HG02588 (cell line): Measurements from ENCODE around the gene B3GNT9.

Experiments
- ATAC-seq: cut with Tn5 transposase; IDR thresholded peaks from one replicate; pipeline ENCODE4 v1.9.1; 2021; ENCODE audit warnings: mild to moderate bottlenecking, moderate library complexity; ENCODE audit not compliant: unreplicated experiment

B3GNT9 gene

DNA sequence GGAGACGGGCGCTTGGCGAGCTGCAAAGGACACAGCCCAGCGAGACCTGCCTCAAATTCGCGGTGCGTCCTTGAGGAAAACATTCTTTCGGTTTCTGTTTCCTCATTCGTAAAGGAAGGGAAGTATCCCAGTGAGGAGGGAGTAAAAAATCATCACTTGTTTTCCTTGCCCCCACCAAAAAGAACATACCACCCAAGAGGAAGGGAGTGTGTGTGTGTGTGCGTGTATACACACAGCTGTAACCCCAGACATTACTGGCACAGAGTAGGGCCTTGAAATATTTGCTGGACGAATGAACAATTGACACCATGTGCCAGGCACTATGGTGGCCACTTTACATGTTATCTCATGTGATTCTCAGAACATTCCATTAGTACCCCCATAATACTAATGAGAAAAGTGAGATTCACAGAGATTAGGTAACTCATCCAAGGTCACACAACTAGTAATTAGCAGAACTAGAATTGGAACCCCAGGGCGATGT is 34.9 kb upstream of the B3GNT9 start:
- ATAC-seq = no peak

DNA sequence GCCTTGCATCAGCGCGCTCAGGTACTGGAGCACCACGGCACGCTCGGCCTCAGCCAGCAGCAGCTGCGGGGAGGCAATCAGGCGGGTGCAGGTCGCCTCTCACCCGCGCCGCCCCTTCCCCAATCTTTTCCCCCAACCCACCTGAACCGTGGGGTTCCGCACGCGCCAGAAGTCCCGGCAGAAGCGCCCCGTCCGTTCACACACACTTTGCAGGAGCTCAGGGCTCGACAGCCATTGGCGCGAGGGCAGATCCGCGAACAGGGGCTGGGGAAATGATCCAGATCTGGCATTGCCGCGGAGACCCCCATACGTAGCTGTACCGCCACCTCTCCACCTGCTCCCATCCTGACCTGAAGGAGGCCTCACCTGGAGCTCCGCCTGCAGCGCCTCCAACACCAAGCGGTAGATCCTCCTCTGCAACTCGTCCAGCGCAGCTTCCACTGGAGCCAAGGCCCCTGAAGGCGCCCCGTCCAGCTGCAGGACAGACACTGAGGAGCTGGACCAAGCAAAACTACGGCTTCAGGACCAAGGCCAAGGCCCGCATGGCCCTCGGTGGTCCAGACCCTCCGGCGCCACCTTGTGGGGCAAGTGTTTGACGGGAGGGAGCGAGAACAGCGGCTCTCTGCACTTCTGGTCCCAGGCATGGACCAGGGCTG is 34.3 kb upstream of the B3GNT9 start:
- ATAC-seq = no peak

DNA sequence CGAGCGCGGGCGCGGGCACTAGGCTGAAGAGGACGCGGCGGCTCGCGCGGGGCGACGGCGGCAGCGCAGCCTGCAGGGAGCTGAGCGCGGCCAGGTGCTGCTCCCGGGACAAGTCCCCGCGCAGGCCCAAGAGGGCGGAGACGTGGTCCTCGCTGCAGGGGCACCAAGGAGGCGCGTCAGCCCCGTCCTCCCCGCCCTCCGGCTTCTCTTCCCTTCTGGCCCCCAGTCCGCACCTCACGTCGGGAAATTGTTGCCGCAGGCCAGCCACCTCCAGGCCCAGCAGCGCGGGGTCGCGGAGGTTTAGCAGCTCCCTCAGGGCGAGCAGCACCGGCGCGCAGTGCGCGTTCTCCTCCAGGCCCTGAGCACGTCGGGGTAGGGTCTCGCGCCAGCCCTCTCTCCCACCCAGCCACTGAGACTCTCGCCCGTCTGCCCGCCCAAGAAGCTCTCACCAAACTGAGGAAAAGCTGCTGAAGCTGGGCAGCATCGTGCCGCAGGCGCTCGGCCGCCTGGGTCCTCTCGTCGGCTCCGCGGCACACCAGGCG is 33.7 kb upstream of the B3GNT9 start:
- peak; percentile 4 for ATAC-seq

DNA sequence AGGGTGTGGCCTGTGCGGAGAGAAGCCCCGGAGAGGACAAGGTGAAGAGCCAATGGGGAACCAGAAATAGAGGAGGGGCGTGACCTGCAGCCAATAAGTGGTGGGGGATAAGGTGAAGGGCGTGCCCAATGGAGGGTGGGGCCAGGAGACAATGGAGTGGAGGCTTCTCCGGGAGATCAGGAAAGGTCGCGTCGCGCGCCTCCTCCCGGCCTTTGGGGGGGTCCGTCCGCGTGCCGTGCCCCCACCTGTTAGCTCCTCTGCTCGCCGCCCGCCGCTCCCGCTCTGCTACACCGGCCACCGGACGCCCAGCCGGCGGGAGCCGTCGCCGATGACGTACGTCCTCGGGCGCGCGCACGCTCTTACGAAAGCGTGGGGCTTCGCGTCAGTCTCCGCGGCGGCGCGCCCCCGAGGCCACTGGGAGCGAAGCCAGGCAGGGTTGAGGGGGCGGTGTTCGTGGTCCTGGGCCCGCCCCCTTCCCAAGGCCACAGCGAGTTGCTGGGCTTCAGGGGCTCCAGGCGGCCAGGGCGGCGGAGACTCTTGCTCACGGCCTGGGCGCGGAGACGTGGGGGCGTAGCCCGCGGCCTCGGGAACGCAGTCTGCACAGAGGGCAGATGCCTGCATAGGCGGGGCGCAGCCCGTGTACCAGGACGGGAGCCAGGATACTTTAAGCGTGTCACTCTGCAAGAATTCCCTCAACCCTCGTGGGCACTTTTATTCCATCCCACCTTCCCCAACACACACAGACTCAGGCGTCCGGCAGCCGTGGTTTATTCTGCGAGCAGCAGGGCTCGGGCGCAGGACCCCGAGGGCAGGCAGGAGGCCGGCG is 33.0 kb upstream of the B3GNT9 start, which contains the start of gene MATCAP1:
Gene MATCAP1 (minus strand): TSS at position 337 of the 826 bp plus-strand sequence. CDS start 3,353 bp downstream, outside the sequence.
- peak; percentile 90 for ATAC-seq

DNA sequence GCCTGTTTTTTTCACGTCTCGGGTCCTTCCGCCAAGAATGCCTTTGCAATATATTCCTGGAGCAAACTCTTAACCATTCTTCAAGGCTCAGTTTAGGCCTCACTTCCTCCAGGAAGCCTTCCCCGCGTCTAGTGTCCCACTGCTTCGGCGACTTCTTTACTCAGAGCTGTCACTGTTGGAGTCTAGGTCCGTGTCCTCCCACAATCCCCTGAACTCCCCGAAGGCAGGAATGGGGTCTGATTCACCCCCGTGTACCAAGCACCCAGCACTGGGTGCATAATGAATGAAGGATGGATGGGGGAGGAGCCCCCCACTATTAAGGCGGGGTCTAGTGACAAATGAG is 32.5 kb upstream of the B3GNT9 start:
- ATAC-seq = no peak

DNA sequence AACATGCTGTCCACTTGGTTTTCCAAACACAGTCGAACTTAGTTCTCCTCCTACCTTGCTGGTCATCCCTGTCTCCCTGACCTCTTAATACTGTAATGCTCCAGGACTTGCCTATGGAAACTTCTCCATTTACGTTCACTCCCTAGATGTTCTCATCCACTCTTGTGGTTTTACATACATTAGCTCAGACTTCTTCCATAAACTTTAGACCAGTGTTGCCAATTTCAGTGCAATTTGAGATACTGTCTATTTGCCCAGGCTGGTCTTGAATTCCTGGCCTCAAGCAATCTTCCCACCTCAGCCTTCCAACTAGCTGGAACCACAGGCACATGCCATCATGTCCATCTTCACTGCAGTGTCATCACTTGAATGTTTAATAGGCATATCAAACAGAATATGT is 31.5 kb upstream of the B3GNT9 start:
- ATAC-seq = no peak

DNA sequence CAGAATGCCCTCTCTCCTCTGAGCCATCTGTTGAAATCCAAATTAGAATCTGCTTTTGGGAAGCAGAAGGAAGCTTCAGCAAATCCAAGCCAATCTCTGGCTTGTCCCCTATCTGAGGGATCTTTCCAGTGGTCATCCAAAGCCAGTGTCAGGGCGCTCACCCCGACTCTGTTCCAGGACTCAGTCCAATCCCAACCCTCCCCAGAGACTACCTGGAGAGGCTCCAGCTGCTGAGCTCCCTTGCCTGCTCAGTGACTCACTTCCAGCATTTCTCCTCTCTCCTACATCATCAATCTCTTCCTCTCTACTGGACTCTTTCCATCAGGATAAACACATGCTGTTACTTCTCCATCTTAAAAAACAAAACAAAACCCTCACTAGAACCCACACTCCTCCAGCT is 30.5 kb upstream of the B3GNT9 start:
- ATAC-seq = no peak

DNA sequence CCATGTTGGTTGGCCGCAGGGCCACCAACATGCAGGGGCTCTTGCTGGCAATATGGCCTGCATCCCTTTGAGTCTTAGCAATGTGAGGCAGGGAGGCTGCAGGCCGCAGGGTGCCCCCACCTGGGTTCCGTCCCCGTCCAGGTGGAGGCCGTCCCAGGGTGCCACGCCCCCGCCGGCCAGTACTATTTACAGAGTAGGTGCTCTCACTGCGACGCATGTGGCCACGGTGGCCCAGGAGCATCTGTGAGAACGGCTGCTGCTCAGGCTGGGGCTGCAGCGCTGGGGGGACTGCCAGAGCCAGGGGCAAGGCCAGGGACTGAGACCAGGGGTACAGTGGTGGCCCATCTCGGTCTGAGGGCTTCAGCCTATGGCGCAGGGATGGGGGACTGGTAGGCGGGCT is 29.4 kb upstream of the B3GNT9 start:
- ATAC-seq = no peak

DNA sequence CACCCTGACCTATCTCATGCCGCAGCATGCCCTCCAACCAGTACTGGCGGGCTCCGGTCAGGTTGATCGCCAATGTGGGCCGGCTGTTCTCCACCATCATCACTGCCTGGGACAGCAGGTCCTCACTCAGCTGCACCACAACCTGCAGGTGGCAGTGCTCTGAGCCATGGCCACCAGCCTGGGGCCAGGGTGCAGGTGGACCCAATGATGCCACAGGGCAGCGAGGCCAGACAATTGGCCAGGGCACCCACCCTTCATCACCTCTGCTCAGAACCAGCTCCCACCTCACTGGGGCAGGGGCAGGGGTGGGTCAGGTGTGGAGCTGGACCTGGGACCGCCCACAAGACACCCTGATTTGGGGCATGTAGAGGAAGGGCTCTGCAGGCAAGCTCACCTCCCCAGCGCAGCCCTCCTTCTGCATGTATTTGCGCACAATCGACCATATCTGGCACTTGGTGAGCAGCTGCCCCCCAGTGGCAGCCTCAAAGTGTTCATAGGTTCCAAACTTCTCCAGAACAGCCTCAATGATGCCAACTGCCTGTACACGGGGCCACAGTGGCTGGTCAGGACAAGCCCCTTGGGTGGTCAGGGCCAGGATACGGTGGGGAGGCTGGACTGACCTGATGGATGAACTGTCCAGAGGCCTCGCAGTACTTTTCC is 28.8 kb upstream of the B3GNT9 start:
- no peak for ATAC-seq

DNA sequence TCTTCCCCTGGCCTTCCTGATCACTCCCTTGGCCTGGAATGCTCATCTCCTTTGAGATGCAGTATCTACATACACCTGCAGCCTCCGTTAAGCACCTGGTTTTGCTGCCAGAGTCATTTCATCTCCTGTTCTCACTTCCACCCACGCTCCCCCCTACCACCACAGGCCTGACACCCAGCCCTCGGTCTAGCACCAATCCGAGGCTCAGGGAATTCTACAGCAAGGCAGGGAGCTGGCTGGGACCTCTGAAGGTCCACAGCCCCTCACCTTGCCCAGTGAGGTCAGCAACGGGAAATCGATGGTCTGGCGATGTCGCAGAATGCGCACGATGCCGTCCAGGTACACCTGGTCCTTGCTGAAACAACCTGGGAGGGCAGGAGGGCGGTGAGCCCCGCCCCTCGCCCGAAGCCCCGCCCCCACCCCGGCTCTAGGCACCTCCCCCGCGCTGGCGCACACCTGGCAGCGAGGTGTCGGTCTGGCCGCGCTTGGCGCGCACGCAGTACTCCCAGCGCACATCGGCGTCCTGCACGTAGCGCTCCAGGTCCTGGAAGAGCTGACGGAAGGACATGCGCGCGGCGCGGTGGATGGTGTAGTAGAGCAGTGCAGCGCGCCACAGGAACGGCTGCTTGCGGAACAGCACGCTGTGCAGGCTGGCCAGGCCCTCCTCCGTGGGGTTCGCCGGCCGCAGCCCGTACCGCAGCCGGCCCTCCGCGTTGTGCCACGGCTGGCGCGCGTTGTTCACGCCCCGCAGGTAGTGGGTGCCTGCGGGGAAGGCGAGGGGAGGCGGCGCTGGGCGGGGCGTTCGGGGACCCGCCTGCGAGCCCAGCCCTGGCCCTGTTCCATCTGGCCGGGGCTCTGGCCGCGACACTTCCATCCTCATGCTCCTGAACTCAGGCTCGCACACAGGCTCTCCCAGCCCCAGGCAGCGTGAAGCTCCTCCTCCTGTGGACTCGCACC is 27.2 kb upstream of the B3GNT9 start:
- ATAC-seq = no peak

DNA sequence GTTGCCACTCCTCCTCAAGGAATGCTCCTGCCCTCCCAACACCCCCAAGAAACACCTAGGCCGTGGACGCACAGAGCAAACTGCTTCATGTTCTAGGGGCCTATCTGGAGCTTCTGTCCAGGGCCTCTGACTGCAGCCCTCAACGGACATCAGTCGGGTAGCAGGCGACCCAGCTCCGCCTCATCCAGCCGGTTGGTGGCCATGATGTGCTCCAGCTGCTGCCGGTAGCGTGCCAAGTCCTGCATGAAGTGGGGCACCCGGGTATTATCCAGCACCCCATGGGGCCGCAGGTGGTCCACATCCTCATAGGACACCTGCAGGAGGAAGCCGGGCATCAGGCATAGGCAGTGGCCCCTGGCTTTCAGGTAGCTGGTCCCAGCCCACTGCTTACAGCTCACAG is 25.9 kb upstream of the B3GNT9 start:
- no peak for ATAC-seq

DNA sequence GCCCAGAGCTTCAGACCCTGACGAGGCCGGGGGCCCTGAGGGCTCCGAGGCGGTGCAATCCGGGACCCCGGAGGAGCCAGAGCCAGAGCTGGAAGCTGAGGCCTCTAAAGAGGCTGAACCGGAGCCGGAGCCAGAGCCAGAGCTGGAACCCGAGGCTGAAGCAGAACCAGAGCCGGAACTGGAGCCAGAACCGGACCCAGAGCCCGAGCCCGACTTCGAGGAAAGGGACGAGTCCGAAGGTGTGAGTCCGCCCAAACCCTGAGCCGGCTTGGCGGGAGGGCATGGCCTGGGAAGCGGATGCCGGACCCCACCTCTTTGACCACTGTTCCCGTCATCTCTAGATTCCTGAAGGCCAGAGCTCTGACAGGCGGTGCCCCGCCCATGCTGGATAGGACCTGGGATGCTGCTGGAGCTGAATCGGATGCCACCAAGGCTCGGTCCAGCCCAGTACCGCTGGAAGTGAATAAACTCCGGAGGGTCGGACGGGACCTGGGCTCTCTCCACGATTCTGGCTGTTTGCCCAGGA is 24.0 kb upstream of the B3GNT9 start:
- ATAC-seq = no peak

DNA sequence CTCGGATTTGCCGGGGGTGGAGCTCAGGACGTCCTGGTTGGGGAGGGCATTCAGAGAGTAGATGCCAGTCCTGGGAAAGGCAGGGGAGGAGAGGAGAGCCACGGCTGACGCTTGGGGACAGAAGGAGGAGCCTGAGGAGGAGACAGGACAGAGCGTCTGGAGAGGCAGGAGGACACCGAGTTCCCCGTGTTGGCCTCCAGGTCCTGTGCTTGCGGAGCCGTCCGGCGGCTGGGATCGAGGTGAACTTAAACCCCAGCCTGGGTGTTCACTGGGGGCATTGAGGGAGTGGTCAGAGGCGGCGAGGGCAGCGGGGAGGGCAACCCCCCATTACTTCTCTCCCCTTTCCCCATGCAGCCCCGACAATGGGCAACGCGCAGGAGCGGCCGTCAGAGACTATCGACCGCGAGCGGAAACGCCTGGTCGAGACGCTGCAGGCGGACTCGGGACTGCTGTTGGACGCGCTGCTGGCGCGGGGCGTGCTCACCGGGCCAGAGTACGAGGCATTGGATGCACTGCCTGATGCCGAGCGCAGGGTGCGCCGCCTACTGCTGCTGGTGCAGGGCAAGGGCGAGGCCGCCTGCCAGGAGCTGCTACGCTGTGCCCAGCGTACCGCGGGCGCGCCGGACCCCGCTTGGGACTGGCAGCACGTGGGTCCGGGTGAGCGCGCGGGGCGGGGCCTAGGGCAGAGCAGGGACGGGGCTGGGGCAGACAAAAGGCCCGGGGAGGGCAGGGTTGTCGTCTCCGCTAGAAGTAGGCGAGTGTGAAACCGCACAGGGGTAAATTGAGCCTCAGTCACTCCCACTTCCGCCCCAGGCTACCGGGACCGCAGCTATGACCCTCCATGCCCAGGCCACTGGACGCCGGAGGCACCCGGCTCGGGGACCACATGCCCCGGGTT is 23.3 kb upstream of the B3GNT9 start:
- ATAC-seq = peak; percentile 34

DNA sequence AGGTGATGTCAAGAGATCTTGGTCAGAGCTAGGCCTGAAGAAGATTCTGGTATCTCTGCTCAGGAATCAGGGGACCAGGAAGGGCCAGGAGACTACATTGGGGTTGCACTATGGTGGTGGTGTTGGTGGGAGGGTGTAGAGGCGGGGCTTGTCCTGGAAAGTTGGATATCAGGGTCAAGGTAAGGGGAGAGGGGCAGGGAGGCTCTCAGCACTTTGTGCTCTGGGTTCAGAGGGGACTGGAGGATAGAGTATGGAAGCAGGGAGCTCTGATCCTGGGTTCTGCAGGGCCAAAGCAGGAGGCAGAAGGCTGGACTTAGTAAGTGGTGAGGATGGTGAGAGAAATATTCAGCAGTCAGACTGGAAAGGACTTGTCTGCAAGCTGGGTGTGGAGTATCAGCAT is 22.5 kb upstream of the B3GNT9 start:
- no peak for ATAC-seq

DNA sequence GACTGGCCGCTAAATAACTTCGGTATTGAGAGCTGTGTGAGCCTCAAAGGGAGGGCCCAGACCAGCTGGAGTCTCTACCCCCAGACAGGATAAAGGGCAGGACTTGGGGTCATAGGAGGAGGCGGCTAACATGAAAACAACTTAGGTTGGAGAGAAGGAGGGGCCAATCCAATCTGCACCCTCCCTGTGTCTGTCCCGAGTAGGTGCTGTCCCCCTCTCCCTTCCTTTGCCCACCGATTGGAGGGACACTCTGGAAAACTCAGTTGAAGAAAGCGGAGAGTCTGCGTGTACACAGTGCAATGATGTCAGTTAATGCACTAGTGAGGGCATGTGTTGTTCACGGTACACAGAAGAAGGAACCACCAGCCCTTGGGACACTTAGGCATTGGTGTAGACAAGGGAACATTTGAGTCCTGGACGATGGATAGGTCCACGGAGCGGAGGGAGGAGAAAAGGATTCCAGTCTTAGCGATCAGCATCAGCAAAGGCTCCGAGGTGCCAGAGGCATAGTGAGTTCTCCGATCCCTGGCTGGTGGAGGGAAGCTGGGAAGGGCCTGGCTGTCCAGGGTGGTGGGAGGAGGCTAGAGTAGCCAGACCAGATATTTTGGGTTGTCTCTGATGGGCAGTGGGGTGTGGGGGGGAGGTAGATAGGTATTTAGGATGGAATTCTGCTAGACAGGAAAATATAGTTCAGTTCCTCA is 20.3 kb upstream of the B3GNT9 start:
- ATAC-seq = no peak

DNA sequence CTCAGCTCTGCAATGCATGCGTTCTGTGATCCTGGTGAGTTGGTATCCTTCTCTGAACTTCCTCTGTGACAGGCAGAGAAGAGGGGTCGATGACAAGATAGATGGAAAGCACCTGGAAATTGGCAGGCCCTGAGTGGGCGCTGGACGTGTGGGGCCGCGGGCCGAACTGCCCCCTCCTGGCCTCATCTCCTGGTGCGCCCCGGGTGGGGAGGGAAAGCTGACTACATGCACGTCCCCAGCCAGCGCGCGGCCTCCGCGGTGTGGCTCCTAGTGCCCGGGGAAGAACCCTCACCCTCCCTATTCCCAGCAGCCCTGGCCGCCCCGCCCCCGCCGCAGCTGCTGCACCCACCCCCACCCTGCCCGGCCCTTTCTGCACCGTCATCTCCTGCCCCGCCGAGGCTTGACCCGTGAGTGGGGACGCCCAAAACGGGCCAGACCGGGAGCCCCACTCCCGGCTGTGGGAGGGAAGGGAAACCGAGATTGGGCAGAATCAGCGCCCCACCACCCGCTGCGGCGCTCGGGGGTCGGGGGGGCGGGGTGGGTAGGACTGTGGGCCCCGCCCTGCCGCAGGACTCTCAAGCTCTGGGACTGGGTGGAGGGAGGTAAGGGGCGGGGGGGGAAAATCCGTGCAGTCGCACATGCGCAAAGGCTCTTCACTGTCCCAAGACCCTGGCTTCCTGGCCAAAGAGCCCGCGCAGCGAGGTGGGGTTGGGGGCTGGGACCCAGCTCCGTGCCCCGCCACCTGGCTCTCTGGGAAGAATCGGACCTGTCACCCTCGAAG is 19.6 kb upstream of the B3GNT9 start, which contains the start of gene NOL3:
Gene NOL3 (plus strand): TSS at position 371 of the 781 bp plus-strand sequence.
- ATAC-seq = peak; percentile 48

DNA sequence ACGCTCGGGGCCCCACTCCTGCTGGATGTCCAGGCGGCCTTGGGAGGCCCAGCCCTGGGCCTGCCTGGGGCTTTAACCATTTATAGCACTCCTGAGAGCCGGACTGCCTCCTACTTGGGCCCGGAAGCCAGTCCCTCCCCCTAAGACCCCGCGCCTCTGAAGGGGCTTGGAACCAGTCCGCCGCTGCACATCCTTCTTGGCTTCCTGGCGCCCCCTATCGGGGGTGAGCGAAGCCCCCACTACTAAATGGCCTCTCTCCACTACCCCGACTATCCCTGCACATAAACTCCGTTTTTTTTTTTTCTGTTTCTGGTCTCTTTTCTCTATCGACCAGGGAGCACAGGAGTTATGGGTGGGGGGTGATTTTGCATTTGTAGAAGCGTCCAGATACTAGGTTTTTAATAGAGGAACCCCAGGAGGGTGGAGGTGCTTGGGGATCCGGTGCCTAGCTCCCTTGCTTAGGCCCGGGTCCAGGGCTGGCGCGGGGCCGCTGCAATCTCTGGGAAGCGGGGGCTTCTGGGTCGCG is 18.9 kb upstream of the B3GNT9 start:
- ATAC-seq = no peak
